ENCODE data around the gene KIF17.

Gene KIF17

DNA sequence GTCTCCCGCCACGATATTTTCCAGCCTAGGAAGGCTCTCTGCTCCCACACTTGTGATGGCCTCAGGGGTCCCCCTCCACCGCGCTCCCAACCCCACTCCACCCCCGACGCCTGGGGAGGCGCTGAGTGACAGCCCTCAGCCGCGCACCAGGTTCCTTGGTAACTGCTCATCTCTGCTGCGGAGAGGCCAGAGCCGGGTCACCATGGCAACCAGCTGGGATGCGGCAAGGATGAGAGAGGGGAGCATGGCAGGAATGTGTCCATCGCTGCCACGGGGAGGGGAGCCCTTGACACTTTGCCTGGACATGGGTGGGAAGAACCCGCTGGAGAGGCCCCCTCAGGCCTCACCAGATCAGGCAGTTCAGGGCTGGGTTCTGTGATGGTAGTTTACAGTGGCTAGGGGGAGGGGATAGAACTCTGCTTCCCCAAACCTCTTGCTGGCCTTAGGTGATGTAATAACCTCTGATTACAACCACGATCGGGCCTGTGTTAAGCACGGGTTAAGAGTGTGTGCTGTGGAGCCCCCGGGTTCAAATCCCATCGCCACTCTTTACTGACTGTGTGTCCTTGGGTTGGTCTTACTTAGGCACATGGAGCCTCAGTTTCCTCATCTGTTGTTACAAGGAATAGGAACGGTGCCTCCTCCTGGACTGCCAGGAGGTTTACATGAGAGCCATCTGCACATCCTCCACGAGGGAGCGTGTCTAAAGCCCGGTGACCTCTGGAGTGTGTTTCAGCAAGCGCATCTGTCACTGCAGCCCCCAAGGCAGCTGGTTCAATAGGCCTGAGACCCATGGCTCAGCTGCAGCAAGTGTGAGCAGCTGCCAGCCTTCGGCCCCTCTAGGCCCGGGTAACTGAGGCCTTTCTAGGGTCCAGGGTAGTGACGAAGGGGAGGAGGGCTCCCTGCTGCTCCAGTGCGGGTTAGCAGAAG lies 6.3 kb downstream of the KIF17 start:
- peak in 26 of 51 donors; percentile 11 to 70 (median 41) for DNase-seq

DNA sequence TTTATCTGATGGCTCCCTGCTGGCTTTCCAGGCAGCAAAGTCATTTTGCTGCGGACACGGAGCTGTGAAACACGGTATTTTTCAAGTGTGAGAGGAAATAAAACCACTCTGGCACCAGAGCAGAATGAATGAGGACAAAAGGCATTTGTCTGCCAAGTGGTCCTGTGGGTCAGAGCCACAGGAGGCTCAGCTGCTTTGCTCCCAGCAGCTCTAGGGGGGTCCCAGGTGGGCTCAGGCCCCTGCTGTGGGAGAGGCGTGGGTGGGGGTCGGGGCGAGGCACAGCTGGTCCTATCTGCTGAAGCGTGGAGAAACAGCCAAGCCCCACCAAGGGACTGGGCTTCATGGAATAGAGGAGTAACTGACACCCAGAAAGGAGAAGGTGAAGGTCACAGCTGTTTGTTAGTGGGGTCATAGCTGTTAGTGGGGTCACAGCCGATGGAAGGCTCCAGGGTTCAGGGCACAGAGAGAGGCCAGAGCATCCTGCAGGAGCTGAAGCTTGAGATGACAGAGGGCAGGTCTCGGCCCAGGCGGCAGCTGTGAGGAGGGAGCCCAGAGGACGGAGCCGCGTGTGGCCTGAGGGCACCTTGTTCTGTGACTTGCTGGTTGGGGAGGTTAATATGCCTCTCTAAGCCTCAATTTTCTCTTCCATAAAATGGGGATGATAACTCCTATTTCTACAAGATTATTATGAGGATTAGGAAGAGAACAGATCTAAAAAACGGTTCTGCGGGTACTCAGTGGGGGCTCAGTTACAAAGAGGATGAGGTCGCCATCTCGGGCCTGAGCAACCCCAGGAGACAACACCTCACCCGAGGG lies 7.1 kb downstream of the KIF17 start:
- no peak for DNase-seq

DNA sequence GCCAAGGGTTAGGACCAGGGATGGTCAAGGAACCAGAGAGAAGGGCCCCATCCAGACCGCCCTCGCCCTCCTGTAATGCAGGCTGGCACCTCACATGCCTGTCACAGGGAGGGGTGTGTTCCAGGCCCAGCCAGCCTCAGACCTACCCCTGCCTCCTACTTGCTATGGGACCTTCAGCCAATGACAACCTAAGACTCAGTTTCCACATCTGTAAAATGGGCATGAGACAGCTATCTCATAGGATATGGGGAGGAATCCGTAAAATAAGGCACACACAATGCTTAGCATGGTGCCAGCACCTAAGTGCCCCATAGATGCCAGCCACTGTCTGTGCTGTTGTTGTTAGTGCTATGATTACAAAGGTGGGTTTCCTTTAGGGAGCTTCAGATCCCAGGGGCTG lies 7.9 kb downstream of the KIF17 start:
- no peak for DNase-seq

DNA sequence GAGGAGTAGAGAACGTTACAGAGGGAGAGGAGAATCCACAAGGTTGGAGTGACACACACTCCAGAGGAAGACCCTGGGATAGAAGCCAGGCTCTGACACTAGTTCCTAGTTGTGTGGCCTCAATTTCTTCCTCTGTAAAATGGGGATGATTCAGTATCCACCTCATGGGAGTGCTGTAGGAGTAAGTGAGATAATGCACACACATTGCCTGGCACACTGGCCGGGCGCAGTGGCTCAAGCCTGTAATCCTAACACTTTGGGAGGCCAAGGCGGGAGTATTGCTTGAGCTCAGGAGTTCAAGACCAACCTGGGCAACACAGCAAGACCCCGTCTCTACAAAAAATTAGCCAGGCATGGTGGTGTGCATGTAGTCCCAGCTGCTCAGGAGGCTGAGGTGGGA lies 8.9 kb downstream of the KIF17 start:
- DNase-seq = no peak

DNA sequence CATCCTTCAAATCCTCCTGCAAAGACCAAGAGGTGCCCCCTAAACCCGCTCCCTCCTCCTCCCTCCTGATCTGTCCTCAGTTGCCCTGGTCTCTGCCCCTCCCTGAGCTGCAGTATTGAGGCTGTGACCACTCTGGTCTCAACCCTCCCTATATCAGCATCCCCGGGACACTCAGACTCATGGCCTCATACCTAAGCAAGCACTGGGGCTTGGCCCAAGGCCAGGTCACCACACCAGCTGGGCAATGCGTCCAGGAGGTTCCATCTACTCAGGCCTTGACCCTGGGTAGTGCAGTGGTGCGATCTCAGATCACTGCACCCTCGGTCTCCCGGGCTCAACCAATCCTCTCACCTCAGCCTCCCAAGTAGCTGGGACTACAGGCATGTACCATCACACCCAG lies 9.8 kb downstream of the KIF17 start:
- DNase-seq = no peak

DNA sequence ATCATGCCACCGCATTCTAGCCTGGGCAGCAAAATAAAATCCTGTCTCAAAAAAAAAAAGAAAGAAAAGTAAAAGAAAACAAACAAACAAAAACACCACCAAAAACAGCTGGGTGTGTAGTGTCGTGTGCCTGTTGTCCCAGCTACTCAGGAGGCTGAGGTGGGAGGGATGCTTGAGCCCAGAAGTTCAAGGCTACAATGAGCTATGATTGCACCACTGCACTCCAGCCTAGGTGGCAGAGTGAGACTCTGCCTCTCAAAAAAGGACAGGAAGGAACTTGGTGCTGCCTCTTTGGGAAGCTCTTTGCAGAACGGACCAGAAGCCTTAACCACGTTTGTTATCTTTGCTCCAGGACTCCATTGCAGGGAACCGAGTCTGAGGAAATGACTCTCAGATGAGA lies 11.0 kb downstream of the KIF17 start:
- no peak for DNase-seq

DNA sequence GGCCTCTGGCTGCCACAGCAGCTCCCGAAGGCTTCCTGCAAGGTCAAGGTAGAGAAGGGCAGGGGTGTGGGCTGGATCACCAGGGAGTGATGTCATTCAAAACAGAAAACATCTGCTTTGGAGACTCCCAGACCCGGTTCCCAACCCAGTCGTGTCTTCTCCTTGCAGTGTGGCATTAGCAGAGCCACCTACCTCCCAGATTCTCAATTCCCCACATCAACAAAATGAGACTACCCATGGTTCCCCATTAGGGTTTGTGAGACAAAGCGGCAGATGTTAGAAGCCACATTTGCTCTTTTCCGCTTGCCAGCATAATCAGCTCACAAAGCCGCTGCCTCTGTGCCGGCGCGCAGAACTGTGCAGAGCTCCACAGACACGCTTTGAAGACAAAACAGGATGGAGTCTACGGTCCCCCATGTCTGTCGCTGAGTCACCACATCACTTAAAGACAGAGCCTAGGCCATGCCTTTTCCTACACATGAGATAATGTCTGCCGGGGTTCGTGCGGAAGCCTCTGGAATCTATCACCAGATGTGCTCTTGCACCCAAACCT lies 12.5 kb downstream of the KIF17 start:
- peak in 2 of 51 donors; percentile 15 to 32 for DNase-seq

DNA sequence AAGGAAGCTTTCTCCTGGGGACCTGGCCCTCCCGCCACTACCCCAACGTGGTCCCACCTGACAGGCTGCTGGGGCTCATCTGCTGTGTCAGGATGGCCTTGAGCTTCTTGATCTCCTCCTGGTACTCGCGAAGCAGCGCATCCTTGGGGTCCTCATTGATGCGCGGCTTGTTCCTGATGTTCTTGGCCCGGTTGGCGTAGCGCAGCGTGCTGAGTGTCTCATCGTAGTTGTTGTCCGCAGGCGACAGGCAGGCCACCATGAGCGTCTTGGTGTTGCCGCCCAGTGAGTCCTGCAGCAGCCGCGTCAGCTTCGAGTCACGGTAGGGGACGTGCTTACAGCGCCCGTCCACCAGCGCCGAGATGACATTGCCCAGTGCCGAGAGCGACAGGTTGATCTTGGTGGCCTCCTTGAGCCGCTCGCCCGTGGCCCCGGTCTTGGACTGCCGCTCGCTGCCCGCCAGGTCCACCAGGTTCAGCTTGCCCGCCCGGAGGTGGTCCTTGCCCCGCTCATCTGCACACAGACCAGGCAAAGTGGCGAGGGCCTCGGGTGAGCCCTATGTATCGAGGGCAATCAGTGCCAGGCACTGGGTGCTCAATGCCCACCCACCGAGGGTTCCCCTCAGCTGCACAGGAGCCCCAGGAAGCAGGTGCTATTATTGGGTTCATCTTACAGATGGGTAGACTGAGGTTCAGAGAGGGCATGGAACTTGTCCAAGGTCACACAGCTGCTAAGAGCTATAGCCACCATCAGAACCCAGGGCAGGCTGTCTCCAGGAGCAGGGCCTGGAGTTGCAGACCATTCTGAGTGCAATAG lies 13.2 kb downstream of the KIF17 start:
- no peak for DNase-seq

DNA sequence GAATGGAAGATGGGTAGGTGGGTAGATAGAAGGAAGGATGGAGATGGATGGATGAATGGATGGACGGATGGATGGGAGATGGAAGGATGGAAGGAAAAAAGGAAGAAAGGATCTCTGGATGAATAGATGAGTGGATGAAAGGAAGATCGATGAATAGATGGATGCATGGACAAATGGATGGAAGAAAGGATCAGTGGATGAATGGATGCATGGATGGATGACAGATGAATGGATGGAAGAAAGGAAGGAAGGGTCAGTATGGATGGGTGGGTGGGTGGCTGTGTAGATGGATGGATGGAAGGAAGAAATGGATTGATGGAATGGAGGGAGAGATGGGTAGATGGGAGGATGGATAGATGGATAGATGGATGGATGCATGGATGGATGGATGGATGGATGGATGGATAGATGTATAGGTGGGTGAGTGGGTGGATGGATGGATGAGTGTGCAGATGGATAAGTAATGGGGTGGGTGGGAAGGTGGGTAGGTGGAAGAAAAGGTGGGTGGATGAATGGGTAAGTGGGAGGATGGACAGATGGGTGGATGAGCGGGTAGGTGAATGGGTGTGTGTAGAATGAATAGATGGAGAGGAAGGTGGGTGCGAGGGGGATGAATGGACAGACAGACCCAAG lies 14.6 kb downstream of the KIF17 start:
- DNase-seq = no peak

DNA sequence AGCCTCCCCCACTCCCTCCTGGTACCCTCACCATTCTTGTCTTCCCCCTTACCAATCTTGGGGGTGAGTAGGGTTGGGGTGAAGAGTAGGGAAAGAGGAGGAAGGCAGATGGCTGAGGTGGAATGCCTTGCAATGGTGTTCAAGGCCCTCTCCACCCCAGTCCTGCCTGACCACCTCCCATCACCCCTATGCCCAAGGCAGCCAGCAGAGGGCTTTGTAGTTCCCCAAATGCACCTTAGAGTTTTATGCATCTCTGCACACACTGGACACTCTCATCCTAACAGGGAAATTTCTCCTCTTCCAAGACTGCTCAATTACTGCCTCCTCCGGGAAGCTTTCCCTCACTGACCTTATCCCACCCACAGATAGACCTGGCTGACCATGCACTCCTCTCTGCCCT lies 15.4 kb downstream of the KIF17 start:
- no peak for DNase-seq

DNA sequence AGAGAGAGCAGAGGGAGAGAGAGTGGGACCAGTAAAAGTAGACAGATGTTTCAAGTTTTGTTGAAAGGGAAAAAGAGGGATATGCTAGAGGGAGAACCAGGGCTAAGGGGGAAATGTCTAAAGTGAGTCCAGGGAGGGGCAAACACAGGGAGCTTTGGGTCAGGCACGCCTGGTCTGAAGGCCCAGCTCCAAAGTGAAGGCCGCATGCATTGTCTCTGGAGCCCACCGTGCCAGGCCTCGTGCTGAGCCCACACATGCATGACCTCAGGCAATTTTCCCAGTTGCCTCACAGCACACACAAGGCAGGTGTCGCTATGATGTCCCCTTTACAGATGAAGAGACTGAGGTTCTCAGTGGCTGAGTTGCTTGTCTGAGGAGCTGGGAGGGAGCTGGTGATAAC lies 16.0 kb downstream of the KIF17 start:
- no peak for DNase-seq

DNA sequence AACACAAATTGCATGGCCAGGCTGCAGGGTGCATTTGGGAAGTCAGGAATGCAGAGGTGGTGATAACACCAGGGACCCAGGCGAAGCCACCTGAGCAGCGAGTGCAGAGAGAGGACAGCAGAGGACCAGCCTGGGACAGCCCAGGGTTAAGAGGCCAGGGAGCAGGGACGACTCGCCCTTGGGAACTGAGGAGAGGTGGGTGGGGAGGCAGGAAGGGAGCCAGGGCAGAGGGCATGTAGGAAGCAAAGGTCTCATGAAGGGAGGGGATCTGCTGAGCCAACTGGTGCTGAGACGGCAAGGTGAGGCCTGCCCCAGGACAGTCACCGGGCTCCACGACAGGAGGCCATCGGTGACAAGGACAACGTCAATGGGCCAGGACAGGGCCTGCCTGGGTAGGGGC lies 16.4 kb downstream of the KIF17 start:
- DNase-seq = no peak

DNA sequence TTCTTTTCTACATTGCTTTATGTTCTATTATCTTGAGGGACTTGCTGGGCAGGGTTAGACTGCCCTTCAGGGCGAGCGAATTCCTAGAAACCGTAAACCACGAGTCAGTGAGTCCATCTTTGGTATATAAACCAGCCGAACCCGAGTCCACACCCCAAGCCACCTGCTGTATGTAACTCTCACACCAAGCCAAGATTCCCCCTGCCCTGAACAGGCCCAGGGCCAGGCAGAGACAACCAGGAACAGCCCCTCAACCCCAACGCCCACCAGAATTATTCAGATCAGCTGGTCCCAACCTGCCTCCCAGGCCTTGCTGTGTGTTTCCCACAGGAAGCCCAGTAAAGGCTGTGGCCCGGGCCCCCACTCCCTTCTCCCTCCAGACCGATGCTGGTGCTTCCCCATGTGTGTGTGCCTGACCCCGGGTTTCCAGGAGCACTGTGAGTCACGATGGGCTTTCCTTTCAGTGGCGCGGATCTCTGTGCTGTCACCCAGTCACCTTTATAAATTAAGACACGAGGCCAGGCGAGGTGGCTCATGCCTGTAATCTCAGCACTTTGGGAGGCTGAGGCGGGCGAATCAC lies 17.1 kb downstream of the KIF17 start:
- no peak for DNase-seq

DNA sequence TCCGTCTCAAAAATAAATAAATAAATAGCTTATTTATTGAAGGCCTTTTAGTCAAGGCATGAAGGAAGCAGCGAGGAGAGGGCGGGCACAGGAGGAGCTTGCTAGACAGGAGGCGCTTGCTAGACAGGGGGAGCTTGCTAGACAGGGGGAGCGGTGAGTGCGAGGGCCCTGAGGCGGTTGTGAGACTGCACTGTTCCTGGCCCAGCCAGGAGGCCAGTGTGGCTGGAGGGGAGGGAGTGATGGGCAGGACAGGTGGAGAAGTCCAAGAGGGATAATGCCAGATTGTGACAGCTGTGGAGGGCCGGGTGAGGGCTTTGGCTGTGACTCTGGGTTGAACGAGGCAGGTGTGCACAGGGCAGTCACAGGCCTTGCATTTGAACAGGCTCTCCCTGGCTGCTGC lies 18.2 kb downstream of the KIF17 start:
- DNase-seq = no peak

DNA sequence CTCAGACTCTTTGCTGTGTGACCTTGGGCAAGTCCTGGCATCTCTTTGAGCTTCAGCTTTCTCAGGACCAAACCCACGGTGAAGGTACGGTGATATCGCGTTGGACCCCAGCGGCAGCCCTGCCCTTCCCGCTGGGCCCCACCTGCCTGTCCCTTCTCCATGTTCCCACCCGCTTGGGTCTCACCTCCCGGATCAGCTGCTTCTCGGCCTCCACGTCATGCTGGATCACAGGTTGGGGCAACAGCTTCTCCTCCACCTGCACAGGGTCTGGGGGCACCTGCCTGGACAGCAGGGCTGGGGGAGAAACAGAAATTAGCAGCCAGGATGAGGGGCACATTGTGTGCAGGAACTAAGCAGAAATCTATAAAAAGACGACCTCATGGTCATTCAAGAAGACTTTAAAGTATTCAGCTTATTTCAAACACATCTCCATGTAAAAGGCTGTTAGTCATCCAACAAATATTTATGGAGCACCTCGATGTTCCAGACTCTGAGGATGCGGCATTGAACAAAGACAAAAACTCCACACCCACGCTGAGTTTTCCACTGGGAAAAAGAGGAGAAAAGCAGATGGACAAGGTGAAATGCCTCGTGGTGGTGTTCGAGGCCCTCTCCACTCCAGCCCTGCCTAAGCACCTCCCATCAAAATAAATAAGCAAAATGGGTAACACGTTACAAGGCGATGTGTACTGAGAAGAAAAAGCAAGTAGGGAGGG lies 19.5 kb downstream of the KIF17 start:
- DNase-seq = no peak

DNA sequence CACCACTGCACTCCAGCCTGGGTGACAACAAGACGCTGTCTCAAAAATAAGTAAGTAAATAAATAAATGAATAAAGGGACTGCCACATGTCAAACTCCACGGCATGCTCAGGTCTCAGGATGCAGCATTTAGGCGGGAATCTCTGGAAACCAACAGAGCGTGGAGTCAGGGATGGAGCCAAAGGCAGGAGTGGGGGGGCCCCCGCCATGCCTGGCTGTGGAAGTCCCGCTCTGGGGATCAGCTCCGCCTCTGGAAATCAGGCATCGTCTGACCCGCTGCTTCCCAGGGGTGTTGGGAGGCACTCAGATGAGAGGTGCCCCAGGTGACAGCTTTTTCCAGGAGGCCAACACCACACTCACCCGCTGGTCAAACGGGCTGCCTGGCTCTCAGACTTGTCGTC lies 20.2 kb downstream of the KIF17 start:
- no peak for DNase-seq

DNA sequence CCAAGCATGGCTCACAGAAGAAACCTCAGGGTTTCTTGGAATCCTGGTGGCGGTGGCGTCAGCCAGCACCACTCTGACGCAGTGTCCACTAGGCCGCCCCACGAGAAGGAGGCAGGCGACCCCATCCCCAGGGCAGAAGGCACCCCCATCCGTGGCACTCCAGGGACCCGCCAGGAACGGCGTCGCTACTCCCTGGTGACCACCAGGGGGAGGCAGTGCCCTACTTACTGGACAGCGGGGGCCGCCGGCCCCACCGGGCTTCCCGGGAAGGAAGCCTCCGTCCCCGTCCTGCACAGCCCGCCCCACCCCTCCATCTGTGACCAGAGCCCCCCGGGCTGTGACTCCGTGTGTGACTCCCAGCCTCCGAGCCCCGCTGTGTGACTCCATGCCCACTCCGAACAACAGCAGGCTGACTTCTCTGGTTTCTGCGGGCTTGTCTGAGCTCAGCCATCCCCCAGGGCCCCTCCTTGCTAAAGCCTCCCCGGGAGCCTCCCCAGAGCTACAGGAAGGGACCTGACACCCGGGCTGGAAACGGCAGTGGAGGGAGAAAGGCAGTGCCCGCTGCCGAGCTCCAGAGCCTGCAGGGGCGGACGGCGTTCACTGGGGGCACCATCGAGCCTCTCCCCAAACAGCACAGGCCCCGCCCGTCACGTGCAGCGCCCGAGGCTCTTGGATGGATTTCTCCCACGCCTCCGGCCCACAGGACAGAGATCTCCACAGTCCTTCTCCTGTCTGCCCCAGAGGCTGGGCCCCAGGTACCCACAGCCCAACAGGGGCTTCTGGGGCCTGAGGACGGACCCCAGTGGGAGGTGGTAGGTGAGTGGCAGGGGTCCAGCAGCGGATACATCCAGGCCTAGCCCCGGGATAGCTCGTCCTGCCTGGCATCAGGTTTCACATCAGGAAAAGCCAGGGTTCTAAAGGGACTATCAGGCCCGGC lies 21.1 kb downstream of the KIF17 start:
- peak; percentile 30 to 89 (median 69) for DNase-seq

DNA sequence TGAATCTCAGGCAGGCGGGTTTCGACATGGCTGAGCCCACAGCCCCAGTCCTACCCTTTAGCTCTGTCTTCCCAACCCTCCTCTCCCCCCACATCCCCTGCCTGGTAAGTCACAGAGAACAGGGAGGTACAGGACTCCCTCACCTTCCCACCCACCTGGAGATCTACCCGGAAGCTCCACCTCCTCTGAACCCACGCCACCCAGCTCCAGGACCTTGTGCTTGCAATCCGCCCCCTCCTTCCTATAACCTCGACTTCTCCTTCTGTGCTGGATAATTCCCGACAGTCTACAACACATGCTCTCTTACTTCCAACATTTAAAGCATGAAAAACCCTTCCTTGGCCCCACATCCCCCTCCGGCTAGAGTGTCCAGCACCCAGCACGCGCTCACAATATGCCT lies 22.3 kb downstream of the KIF17 start:
- no peak for DNase-seq

DNA sequence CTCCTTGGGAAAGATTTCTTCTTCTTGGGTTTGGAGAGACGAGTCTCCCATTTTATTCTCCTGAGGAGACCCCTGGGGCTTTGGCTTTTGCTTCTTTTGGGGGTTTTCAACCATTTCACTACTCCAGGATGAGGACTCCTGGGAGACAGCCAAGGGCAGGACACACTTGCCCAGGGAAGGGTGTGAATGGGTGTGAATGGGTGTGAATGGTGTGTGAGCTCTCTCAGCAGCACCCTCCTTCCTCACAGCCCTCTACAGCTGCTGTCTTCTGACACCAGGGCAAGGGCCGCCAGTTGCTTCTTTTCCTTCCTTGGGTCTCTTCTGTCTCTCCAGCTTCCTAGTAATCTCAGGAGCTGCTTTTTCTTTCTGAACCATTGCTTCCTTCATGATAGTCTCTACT lies 24.2 kb downstream of the KIF17 start:
- DNase-seq = no peak
